ENCODE results near the gene LSAMP.
A peak's percentile ranks its signal among the peaks of the same experiment; 100 is the strongest.
"Not testable (repeated sequence)": the region's sequence is repeated elsewhere in the genome, so short reads cannot be mapped to it uniquely, and the experiment has no call there.

The LSAMP gene

DNA sequence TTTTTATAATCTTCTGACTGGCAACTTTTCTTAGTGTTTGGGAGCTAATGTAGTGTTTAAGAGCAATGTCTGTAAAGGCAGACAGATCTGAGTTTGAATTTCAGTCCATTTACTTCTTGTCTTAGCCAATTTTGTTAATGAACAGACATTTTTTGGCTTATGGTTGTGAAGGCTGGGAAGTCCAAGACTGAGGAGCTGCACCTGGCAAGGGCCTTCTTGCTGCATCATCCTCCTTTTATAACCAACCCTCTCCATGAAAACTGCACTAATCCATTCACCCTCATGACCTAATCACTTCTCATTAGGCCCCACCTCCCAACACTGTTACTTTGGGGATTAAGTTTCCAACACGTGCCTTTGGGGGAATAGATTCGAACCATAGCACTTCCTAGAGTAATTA is 657.5 kb downstream of the LSAMP start:
- DNase-seq, result no peak

DNA sequence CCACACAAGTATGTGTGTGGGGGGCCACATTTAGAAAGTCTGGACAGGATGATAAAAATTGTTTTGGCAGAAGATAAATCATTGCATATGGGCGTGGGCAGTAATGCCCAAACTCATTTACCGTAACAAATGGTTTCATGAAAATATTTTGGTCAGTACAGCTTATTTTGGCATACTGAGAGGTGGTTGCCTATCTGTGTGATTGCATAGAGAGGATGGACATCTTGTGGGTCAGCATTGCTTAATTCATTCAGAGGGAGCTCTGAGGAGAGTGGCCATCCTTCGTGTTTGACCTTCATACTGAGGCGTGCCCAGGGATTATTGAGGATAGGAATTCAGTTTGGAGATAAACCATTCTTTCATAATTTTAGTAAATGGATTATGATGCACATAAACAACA is 659.5 kb downstream of the LSAMP start:
- no peak for DNase-seq

DNA sequence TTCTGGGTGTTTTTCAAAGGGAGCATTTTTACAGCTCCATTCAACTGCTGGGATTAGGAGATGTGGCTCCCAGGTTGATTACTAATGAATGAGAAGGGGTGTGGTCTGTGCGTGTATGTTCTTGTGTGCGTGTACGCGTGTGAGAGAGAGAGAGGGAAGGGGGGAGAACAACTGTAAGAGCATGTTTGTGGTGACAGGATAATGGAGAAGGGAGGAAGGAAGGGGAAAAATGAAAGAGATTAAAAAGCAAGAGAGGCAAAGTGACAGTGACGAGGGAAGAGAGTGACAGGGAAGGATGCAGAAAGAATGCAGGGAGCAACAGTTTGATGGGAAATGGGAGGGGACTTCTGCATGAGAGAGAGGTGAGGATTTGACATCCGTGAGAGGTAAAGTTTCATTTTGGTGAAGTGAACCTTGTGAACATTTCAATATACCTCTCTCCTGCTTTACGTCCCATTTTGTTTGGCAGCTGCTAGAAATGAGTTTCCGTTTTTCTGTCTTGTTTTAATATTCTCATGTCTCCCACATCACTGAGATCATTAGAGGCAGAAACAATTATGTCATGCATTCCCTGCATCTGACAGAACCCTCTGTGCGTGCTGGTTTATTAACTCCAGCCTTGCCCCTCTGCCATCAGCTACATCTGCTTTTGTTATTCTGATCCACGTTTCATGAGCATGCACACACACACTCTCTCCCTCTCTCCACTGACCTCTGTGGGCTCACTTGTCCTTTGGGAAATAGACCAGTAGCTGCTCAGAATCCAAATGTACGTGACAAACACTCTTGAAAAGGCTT is 660.3 kb downstream of the LSAMP start:
- DNase-seq, result peak; percentile 84

DNA sequence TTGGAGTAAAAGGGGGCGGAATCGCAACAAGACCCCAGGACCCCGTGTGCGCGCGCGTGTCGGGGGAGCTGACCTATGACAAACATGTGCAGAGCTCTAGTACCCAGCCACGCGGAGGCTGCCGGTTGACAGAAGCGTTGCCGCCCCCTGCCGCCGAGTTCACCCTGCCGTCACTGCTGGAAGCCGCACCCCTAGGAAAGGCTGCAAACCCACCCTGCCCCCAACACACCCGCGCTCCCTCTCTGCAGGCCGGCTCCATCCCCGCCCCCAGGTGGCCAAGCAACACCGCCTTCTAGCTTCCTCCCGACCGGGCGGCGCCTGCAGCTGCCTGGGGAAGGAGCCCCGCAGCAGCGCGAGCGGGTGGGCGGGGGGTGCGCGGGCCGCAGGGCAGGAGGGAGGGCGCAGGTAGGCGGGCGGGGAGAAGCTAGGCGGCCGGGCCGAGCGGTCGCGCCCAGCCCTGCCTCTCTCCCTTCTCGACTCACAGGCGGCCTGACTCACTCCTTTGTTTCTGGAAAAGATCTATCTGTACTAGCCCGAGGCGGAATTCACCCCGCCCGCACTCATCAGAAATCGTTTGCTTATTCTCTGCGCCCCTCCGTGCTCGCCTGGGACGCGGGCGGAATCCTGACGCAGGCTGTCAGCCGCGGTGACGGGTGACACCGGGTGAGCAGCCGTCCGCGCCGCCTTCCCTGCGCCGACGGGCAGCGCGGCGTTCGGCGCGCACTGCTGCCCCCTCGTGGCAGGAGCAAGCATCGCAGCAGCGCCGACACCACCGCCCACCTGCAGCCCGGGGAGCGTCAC is 661.1 kb downstream of the LSAMP start:
- peak; percentile 93 for DNase-seq

DNA sequence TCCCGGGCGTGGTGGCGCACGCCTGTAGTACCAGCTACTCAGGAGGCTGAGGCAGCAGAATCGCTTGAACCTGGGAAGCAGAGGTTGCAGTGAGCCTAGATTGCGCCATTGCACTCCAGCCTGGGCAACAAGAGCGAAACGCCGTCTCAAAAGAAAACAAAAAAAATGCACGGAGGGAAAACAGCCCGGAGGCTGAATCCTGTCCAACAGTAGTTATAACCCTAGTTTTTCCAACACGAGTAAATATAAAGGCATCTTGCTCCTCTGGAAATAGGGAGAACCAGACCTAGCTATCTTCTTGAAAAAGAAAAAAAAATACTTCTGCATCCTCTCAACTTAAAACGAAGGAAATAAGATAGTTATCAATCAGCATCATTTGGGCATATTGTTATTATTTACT is 661.9 kb downstream of the LSAMP start:
- DNase-seq, result not testable (repeated sequence)

DNA sequence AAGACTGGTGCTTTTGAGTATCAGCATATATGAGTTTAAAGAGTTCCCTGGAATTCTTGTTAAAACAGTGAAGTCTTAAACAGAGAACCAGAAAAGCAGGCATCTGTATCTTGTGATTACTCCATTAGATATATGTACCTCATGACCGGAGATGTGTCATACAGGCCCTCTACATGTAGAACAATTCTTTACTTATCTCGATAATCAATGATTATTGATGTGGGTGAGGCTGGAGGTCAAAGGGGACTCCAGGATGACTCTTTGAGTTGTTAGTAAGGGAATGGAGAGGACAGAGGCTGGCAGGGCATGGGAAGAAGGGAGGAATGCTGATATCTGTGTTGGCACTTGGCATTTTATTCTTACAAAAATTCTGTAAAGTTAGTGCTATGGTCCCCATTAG is 666.3 kb downstream of the LSAMP start:
- no peak for DNase-seq

DNA sequence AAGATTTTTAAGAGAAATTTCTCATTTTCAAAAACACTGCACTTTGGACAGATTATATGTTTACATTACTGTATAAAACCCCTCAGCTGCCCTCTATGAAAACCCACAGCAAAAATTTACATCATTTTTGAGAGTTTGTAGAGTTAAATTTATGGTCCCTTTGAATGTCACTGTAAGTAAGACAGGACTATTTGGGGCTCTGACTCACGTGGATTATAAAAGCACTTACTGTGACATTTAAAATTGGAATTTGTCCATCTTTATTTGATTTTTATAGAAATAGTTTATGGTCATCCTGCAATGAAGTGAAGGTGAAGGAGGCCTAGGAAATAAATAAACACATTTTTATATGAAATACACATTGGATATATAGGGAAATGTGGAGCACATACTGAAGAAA is 672.3 kb downstream of the LSAMP start:
- no peak for DNase-seq

DNA sequence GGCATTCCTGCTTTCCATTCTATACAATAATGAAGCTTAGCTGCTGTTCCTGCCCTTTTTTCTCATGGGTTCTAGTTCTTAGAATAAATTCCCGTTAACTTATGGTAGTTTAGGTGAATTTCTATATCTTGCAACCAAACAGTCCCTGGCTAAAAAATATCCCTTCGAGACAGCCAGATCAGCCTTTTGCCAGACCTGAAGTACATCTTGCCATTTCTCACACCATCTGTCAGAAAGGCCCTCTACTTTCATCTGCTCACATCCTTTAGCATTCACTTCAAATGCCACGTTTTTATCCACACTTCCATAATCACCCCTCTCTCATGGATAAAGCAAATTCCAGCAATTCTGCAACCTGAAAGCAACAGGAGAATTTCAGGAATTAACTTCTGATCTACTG is 676.6 kb downstream of the LSAMP start:
- no peak for DNase-seq

DNA sequence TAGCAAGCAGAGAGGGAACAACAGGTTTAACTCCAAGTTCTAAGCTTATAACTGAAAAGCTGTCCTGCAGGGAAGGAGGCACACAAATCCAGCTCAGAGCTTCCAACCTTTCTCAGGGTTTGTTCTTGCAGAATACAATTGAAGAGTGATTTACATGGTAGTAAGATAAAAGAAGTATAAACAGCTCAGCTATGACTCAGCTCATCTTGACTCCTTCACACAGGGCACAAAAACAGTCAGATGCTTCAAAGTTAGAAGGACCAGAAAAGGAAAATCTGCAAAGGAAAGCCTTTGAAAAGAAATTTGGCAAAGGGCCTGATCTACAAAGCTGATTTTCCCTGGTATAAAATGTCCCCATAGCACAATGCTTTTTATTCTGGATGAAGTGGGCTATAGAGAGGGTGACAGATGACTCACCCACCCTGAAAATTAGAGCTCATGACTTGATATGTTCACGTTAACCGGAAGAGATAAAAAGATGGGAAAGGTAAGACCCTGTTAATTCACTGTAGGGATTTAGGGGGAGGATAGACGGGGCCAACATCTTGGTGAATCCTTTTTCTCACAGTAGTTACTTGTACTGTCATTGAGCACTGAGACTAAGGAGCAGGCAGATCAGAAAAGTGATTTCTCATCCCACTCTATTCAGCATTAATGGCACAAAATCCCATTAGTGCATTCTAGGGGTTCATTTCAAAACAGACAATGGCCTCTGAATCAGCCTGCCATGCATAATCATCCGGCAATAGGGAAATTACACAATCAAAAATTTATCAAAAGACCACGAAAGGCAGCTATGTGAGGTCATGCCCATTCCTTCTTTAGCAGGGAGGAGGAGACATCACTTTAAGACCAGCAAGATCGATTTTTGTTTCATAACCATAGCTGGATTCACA is 678.5 kb downstream of the LSAMP start:
- DNase-seq, result peak; percentile 55

DNA sequence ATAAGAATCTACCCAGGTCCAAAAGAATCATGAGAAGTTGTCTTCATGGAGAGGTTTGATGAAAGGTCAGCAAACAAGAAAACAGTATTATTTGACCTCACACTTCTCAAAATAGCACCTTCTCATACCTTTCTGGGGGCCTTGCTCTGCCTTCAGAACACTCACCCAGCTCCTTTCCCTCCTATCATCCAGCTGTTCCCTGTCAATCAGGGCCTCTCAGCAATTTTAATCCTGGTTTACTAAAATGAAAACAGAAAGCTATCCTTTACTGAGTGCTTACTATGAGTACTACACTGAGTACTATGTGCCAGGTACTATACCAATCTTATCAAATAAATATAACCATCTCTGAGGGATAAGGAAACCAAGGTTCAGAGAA is 683.4 kb downstream of the LSAMP start:
- no peak for DNase-seq

DNA sequence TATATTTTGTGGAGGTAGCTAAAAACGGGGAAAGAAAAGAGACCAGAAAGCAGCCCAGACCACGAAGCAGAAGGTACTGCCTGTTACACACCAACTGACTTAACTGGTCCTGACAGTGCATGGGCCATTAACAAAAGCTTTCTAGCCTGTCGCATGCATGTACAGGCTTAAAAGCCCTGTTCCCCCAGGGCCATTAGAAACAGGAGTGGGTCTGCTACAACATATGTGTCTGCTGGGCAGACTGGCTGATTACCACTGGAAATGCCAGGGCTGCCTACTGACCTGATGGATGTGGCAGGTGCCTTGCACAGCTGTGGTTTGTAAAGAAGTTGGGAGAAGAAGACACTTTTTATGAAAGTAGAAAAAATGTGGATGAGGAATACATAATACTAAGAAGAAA is 684.6 kb downstream of the LSAMP start:
- DNase-seq, result no peak

DNA sequence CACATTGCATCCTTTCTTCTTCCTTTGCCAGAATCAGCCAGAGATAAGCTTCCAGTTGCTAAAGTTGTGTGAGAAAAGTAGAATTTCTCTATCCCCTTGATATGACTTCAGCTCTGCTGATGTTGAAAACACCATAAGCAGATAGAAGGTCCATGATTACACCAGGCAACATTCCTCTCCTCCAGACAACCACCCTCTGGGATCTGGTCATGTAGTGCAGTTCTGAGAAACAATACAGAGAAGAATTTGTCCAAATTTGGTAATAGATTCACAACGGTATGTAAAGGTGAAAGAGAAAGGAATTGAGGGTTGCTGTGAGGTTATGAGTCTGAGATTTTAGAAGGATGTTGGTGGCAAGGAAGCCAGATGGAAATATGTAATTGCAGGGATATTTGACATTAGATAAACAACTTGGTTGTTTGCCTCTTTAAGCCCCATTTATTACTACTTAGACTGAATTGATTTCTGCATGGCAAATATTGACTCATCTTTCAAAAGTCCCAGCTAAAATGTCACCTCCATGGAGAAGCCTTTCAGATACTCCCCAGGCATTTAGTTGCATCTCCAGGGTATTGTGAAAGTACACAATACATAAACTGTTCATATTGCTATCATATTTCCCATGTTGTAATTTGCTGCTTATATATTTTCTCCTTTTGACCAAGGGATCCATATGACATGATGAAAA is 687.1 kb downstream of the LSAMP start:
- peak; percentile 30 for DNase-seq

DNA sequence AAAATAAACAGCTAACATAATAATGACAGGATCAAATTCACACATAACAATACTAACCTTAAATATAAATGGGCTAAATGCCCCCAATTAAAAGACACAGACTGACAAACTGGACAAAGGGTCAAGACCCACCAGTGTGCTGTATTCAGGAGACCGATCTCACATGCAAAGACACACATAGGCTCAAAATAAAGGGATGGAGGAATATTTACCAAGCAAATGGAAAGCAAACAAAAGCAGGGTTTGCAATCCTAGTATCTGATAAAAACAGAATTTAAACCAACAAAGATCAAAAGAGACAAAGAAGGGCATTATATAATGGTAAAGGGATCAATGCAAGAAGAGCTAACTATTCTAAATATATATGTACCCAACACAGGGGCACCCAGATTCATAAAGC is 692.3 kb downstream of the LSAMP start:
- DNase-seq, result not testable (repeated sequence)

Data from fibroblast of upper back skin (primary cell).